CD14-positive monocyte (primary cell): ENCODE data around the gene LGI4. TPM values are rescaled to one million over a fixed set of nuclear protein-coding genes. Genes with fewer than 3 reads are reported as not detected.

Source experiments
- DNase-seq, 3 donors: peaks; one replicate each; pipeline ENCODE4 v3.0.0-alpha.2; 2011 to 2022
- H2AFZ ChIP-seq: 2 replicates; pipeline ENCODE4 v1.6.0; 2012; ENCODE audit warnings: mild to moderate bottlenecking, low read depth, low read length, inconsistent platforms; ENCODE audit not compliant: insufficient read depth, poor library complexity, severe bottlenecking
- H3K27ac ChIP-seq, 2 donors: 1 replicate in 1 of 2; 2 replicates in 1 of 2; pipeline ENCODE4 v1.5.1; 2012 to 2013; ENCODE audit warnings: low read length in 2 of 2, control low read depth in 1 of 2, inconsistent platforms in 1 of 2, low read depth in 1 of 2, mild to moderate bottlenecking in 1 of 2
- H3K27me3 ChIP-seq, 2 donors: one replicate each; pipeline versions ENCODE4 v1.6.0 to v1.6.1; 2011 to 2013; ENCODE audit warnings: low read length in 2 of 2; ENCODE audit not compliant: control insufficient read depth in 2 of 2, insufficient read depth in 2 of 2
- H3K36me3 ChIP-seq, 2 donors: replicated peaks in 1 of 2; 1 replicate in 1 of 2; 2 replicates in 1 of 2; pipeline versions ENCODE4 v1.5.1 to v1.6.1; 2012 to 2013; ENCODE audit warnings: low read length in 2 of 2, control low read depth in 1 of 2, inconsistent platforms in 1 of 2, mild to moderate bottlenecking in 1 of 2; ENCODE audit not compliant: insufficient read depth in 2 of 2, control insufficient read depth in 1 of 2
- H3K4me1 ChIP-seq, 2 donors: 1 replicate in 1 of 2; 2 replicates in 1 of 2; pipeline versions ENCODE4 v1.5.1 to v1.6.1; 2012 to 2013; ENCODE audit warnings: low read length in 2 of 2, control low read depth in 1 of 2, inconsistent platforms in 1 of 2, mild to moderate bottlenecking in 1 of 2, moderate library complexity in 1 of 2; ENCODE audit not compliant: insufficient read depth in 2 of 2, control insufficient read depth in 1 of 2
- H3K4me2 ChIP-seq: replicated peaks from 2 replicates; pipeline ENCODE3; 2012; ENCODE audit warnings: low read length, moderate library complexity, mild to moderate bottlenecking; ENCODE audit not compliant: poor library complexity, severe bottlenecking; ENCODE audit errors: extremely low read depth
- H3K4me3 ChIP-seq, 3 experiments: fragments of 200-600 bp in 1 of 3; sonication (generic) in 1 of 3; replicated peaks in 1 of 3; 1 replicate in 2 of 3; 2 replicates in 1 of 3; pipeline ENCODE4 v1.5.1; 2011 to 2013; ENCODE audit warnings: low read length in 3 of 3, mild to moderate bottlenecking in 3 of 3, control low read depth in 2 of 3, low read depth in 2 of 3, inconsistent platforms in 1 of 3, moderate library complexity in 1 of 3
- H3K79me2 ChIP-seq: 2 replicates; pipeline ENCODE4 v1.6.0; 2012; ENCODE audit warnings: mild to moderate bottlenecking, control low read depth, inconsistent platforms, low read length, moderate library complexity; ENCODE audit not compliant: insufficient read depth
- H3K9ac ChIP-seq: 2 replicates; pipeline ENCODE4 v1.6.0; 2017; ENCODE audit warnings: low read length, mild to moderate bottlenecking; ENCODE audit not compliant: insufficient read depth, poor library complexity, severe bottlenecking
- H3K9me3 ChIP-seq, 2 donors: replicated peaks in 1 of 2; 1 replicate in 1 of 2; 2 replicates in 1 of 2; pipeline versions ENCODE4 v1.5.1 to v1.6.1; 2012 to 2013; ENCODE audit warnings: low read length in 2 of 2, control low read depth in 1 of 2; ENCODE audit not compliant: control insufficient read depth in 1 of 2, insufficient read depth in 1 of 2
- H4K20me1 ChIP-seq: 2 replicates; pipeline ENCODE4 v1.6.0; 2012; ENCODE audit warnings: mild to moderate bottlenecking, low read length, control low read depth, moderate library complexity; ENCODE audit not compliant: insufficient read depth
- H3K27ac Mint-ChIP-seq, 7 donors: one replicate each; pipeline ENCODE4 v1.8.0; 2020; ENCODE audit warnings: mild to moderate bottlenecking in 7 of 7, mixed read lengths in 7 of 7, moderate library complexity in 6 of 7, inconsistent platforms in 2 of 7
- H3K27me3 Mint-ChIP-seq, 3 donors: one replicate each; pipeline ENCODE4 v1.8.0; 2021 to 2022; ENCODE audit warnings: low read depth in 3 of 3, mild to moderate bottlenecking in 3 of 3, mixed read lengths in 3 of 3, moderate library complexity in 3 of 3, inconsistent platforms in 1 of 3
- H3K36me3 Mint-ChIP-seq, 2 donors: one replicate each; pipeline ENCODE4 v1.8.0; 2020; ENCODE audit warnings: mixed read lengths in 2 of 2, inconsistent platforms in 1 of 2, mild to moderate bottlenecking in 1 of 2
- H3K4me1 Mint-ChIP-seq: one replicate; pipeline ENCODE4 v1.8.0; 2020; ENCODE audit warnings: mild to moderate bottlenecking, mixed read lengths
- H3K4me3 Mint-ChIP-seq, 2 donors: one replicate each; pipeline ENCODE4 v1.8.0; 2020; ENCODE audit warnings: mild to moderate bottlenecking in 2 of 2, mixed read lengths in 2 of 2, moderate library complexity in 1 of 2
- H3K9me3 Mint-ChIP-seq, 7 donors: one replicate each; pipeline ENCODE4 v1.8.0; 2020 to 2022; ENCODE audit warnings: mixed read lengths in 7 of 7, mild to moderate bottlenecking in 6 of 7, moderate library complexity in 6 of 7, inconsistent platforms in 2 of 7
- CTCF ChIP-seq: fragments of 200-600 bp; IDR thresholded peaks from one replicate; pipeline ENCODE4 v1.8.0; 2022; ENCODE audit warnings: antibody characterized with exemption, mild to moderate bottlenecking
- WGBS: methylation state at CpG from one replicate; pipeline ENCODE4 v1.1.5; 2013; ENCODE audit warnings: missing lambda C conversion rate; ENCODE audit not compliant: insufficient coverage; 5-methylcytosine and 5-hydroxymethylcytosine counted together
- intact Hi-C, 2 donors: fragments of 100-400 bp; cut with micrococcal nuclease; formaldehyde crosslinking; loops; one replicate each; pipeline versions ENCODE4 v1.15.0 to v1.15.1; 2023
- polyA plus RNA-seq, 3 donors: library from polyadenylated mRNA; depleted of rRNA in 1 of 3; unstranded in 2 of 3; stranded (reverse) in 1 of 3; fragments of 300-500 nt in 2 of 3; fragments of >200 nt in 1 of 3; fragmentation: Illumina TruSeq in 2 of 3; gene quantifications; 1 replicate in 2 of 3; 2 replicates in 1 of 3; pipeline ENCODE4 v1.2.3, GENCODE V29; 2012 to 2021

Gene LGI4
- polyA plus RNA-seq, 3 donors: 1.1 TPM; not detected in 2

GRCh38 chr19:35109395-35110112 lies 25.3 kb downstream of the LGI4 start:
- Mint-ChIP-seq H3K4me1 (peaks cover 2% of the 10 kb centered on the region), H3K9me3 (peaks cover 0 to 9% (median 1%) of the 10 kb centered on the region in 7 donors), H3K27ac (no peak overlapping the region), H3K36me3 (no peaks in the 10 kb centered on the region), H3K4me3 (no peak overlapping the region), H3K27me3 (peaks cover 4 to 11% (median 6%) of the 10 kb centered on the region in 3 donors)
- Histone ChIP-seq H3K27ac (no peak overlapping the region), H3K36me3 (no peaks in the 10 kb centered on the region), H4K20me1 (no peaks in the 10 kb centered on the region), H3K27me3 (no peaks in the 10 kb centered on the region), H3K4me1 (peaks cover 2 to 4% of the 10 kb centered on the region in 2 donors), H3K9me3 (peaks cover 12 to 17% of the 10 kb centered on the region in 2 donors), H3K4me2 (no peak overlapping the region), H3K4me3 (no peak overlapping the region), H3K79me2 (no peaks in the 10 kb centered on the region), H3K9ac (no peak overlapping the region), H2AFZ (no peak overlapping the region)
- TF ChIP-seq CTCF: no peak
- intact Hi-C loops: no loop called here
- 63% methylated on average over 19 of the region's 22 CpGs for WGBS
- DNase-seq: no peak

- TF ChIP-seq CTCF: no peak
- H3K27ac Mint-ChIP-seq: no peak overlapping the region
- 79% methylated on average over 11 of the region's 11 CpGs for whole genome bisulfite sequencing
These were observed 26.1 kb downstream of the LGI4 start for GRCh38 chr19:35108730-35109129.

More at GRCh38 chr19:35108730-35109129, 26.1 kb downstream of the LGI4 start:
- DNase-seq: no peak
- Histone ChIP-seq H2AFZ (no peak overlapping the region), H3K79me2 (no peaks in the 10 kb centered on the region), H3K9ac (no peak overlapping the region), H3K4me3 (no peak overlapping the region), H3K9me3 (peaks cover 12 to 17% of the 10 kb centered on the region in 2 donors), H3K4me1 (no peaks in the 10 kb centered on the region), H3K4me2 (no peak overlapping the region), H3K27me3 (no peaks in the 10 kb centered on the region), H4K20me1 (no peaks in the 10 kb centered on the region), H3K36me3 (no peaks in the 10 kb centered on the region), H3K27ac (no peak overlapping the region)
- Mint-ChIP-seq H3K27me3 (peaks cover 4 to 11% (median 5%) of the 10 kb centered on the region in 3 donors), H3K36me3 (no peaks in the 10 kb centered on the region), H3K9me3 (peaks cover 0 to 9% (median 2%) of the 10 kb centered on the region in 7 donors), H3K4me1 (no peaks in the 10 kb centered on the region), H3K4me3 (no peak overlapping the region)
- intact Hi-C loops: no loop called here
